Measurements from ENCODE around the gene TBX6. TPM values are rescaled to one million over a fixed set of nuclear protein-coding genes. Genes with fewer than 3 reads are reported as not detected.
A peak's percentile ranks its signal among the peaks of the same experiment; 100 is the strongest.

Gene TBX6
- total RNA-seq, 1 experiment from 2014 or later: 1.6 TPM

DNA sequence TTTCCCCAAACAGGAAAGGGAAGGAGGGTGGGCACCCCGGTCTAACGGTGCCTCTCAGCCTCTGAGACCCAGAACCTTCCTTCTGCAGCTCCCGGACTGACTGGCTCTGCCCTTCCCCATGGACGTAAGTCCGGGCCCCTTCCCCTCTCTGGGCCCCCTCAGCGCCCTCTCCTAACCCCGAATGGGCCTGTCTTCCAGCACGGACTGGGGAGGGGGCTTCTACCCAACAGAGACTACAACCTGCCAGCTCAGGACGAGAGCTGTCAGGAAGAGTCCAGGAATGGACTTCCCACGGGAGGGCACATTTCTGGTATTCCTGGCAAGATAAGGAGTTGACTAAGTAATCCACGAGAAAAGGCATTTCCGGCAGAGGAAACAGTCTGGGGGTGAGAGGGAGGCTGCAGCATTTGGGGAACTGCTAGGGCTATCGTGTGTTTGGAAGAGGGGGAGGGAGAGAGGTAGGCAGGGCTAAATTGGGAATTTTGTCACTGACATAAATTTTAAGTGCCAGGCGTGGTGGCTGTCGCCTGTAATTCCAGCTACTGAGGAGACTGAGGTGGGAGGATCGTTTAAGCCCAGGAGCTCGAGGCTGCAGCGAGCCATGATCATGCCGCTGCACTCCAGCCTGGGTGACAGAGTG, 38.2 kb downstream of the TBX6 start:
- Histone ChIP-seq H4K91ac (ENCODE audit: insufficient read length, low read depth, low read length) (no peak overlapping the region), H2BK20ac (ENCODE audit: low read depth, low read length, poor library complexity, severe bottlenecking) (no peak overlapping the region), H4K20me1 (ENCODE audit: control insufficient read depth, insufficient read depth, insufficient read length) (no peaks in the 10 kb centered on the region), H3K4ac (ENCODE audit: low read depth, low read length) (no peak overlapping the region), H2BK12ac (ENCODE audit: insufficient read length, low read depth, low read length) (no peak overlapping the region), H2AK5ac (ENCODE audit: insufficient read length, low read length) (no peak overlapping the region), H3K79me1 (ENCODE audit: insufficient read depth, low read depth, low read length, poor library complexity, severe bottlenecking) (no peaks in the 10 kb centered on the region), H3K56ac (ENCODE audit: insufficient read length, low read depth, low read length) (no peak overlapping the region), H2BK120ac (ENCODE audit: low read depth, low read length, poor library complexity, severe bottlenecking) (no peak overlapping the region), H2BK5ac (ENCODE audit: insufficient read length, low read length) (no peak overlapping the region), H4K5ac (ENCODE audit: insufficient read length, low read depth, low read length) (no peak overlapping the region), H2AFZ (ENCODE audit: low read length) (no peak overlapping the region), H3K18ac (ENCODE audit: insufficient read length, low read depth, low read length) (no peak overlapping the region), H3T11ph (ENCODE audit: low read length) (no peak overlapping the region), H2BK15ac (ENCODE audit: low read depth, low read length) (no peak overlapping the region), H3K9me3 (ENCODE audit: control insufficient read depth, low read depth, low read length) (no peaks in the 10 kb centered on the region), H3K27me3 (ENCODE audit: insufficient read depth, low read length) (no peaks in the 10 kb centered on the region), H3K14ac (ENCODE audit: insufficient read depth, low read length) (no peak overlapping the region; the same call in 1 of the 2 replicates), H4K8ac (replicated peaks; ENCODE audit: insufficient read length, low read depth, low read length) (no peak overlapping the region), H3K9ac (ENCODE audit: extremely low read depth, insufficient read length, low read length) (peak overlapping the region; percentile 60), H3K27ac (ENCODE audit: insufficient read length, low read depth, low read length) (no peak overlapping the region), H3K4me2 (ENCODE audit: insufficient read depth, insufficient read length, low read length) (peak overlapping the region; percentile 79), H3K23me2 (ENCODE audit: insufficient read length, low read depth, low read length, poor library complexity, severe bottlenecking) (peaks cover 9% of the 10 kb centered on the region), H3K4me1 (ENCODE audit: insufficient read depth, low read length) (no peaks in the 10 kb centered on the region), H3K23ac (ENCODE audit: insufficient read length, low read depth, low read length) (no peak overlapping the region), H3K79me2 (ENCODE audit: insufficient read depth, low read length) (no peaks in the 10 kb centered on the region)
- Mint-ChIP-seq H3K4me3 (peak overlapping the region; percentile 79 to 86), H3K27me3 (ENCODE audit: low read depth) (peaks cover 16% of the 10 kb centered on the region), H3K27ac (no peak overlapping the region), H3K4me1 (peaks cover 13 to 20% of the 10 kb centered on the region in 2 experiments), H3K9me3 (no peaks in the 10 kb centered on the region), H3K36me3 (ENCODE audit: insufficient read depth in 1 of 3, low read depth in 3 of 3) (no peaks in the 10 kb centered on the region)
- no peak for DNase-seq
- WGBS (ENCODE audit: extremely low coverage, insufficient read length, low lambda C conversion rate): no CpG with 5 or more reads among the region's 19 CpGs
- TF ChIP-seq, protein P1, sequence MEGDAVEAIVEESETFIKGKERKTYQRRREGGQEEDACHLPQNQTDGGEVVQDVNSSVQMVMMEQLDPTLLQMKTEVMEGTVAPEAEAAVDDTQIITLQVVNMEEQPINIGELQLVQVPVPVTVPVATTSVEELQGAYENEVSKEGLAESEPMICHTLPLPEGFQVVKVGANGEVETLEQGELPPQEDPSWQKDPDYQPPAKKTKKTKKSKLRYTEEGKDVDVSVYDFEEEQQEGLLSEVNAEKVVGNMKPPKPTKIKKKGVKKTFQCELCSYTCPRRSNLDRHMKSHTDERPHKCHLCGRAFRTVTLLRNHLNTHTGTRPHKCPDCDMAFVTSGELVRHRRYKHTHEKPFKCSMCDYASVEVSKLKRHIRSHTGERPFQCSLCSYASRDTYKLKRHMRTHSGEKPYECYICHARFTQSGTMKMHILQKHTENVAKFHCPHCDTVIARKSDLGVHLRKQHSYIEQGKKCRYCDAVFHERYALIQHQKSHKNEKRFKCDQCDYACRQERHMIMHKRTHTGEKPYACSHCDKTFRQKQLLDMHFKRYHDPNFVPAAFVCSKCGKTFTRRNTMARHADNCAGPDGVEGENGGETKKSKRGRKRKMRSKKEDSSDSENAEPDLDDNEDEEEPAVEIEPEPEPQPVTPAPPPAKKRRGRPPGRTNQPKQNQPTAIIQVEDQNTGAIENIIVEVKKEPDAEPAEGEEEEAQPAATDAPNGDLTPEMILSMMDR (conservative IDR thresholded peaks at IDR 0.05): no peak

Measured in H9 (cell line).